GM19238 (cell line): ENCODE data around the gene CDHR1.

ENCODE experiments used
- DNase-seq: peaks from one replicate; pipeline ENCODE4 v3.0.0; 2011; ENCODE audit warnings: low spot score; ENCODE audit not compliant: insufficient read length

CDHR1 gene

GRCh38 chr10:84261236-84261915, 67.0 kb downstream of the CDHR1 start:
- no peak for DNase-seq

- no peak for DNase-seq
Observed at GRCh38 chr10:84262190-84262956, 68.0 kb downstream of the CDHR1 start.

GRCh38 chr10:84263716-84264115, 69.4 kb downstream of the CDHR1 start:
- no peak for DNase-seq

- peak; percentile 47 for DNase-seq
Observed at GRCh38 chr10:84264611-84265141, 70.3 kb downstream of the CDHR1 start.

GRCh38 chr10:84265418-84265817, 71.1 kb downstream of the CDHR1 start:
- DNase-seq: no peak

GRCh38 chr10:84267503-84268126, 73.3 kb downstream of the CDHR1 start:
- DNase-seq: no peak

- DNase-seq: no peak
Observed at GRCh38 chr10:84269162-84269561, 74.8 kb downstream of the CDHR1 start.
